SIG-M5 treated with dmso at 0.1 percent for 504 hours (cell line): ENCODE data around the gene UNC93B1.
"Not testable (repeated sequence)": the region's sequence is repeated elsewhere in the genome, so short reads cannot be mapped to it uniquely, and the experiment has no call there.

Experiments
- DNase-seq: peaks from one replicate; lab custom pipeline; 2025; ENCODE audit not compliant: unreplicated experiment; lab: John Stamatoyannopoulos, UW

Gene UNC93B1

GRCh38 chr11:67947785-67948184 lies 56.1 kb downstream of the UNC93B1 start:
- not testable (repeated sequence) for DNase-seq

DNA sequence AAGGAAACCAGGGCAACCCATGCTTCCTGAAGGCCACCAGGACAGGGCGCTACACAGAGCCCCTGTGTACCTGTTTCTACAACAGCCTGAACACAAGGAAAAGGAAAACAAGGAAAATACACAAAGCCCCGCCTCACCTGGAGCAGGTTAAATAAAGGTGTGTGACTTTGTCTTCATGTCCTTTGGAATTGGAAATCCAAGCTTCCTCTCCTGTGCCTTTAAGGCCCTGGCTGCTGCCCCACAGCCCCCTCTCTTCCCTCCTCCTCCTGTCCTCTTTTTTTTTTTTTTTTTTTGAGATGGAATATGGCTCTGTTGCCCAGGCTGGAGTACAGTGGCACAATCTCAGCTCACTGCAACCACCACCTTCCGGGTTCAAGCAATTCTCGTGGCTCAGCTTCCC lies 57.5 kb downstream of the UNC93B1 start:
- DNase-seq, result not testable (repeated sequence)

DNA sequence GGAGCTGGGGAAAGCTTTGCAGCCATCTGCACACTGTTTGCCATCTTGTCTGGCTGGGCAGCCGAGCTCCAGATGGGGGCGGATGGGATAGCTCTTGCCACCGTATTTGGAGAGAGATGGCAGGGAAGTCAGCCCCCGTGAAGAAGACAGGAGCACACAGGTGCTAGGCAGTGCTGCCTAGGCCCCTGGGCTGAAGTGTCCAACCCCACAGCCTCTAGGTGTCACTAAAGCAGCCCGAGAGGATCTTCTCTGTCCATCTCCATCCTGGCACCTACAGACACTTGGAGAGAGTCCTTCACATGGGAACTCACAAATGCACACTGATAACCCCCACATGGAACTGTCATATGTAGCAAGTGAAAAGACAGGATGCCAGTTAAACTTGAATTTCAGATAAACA lies 60.5 kb downstream of the UNC93B1 start:
- not testable (repeated sequence) for DNase-seq
